Mononuclear cell (primary cell): ENCODE results near the gene DQX1. TPM values are rescaled to one million over a fixed set of nuclear protein-coding genes. Genes with fewer than 3 reads are reported as not detected.
"Not testable (repeated sequence)": the region's sequence is repeated elsewhere in the genome, so short reads cannot be mapped to it uniquely, and the experiment has no call there.

Source experiments
- H3K27me3 ChIP-seq: 2 replicates; pipeline ENCODE4 v1.6.0; 2011; ENCODE audit warnings: low read length, control low read depth; ENCODE audit not compliant: insufficient read depth
- H3K4me1 ChIP-seq: 2 replicates; pipeline ENCODE4 v1.5.1; 2011; ENCODE audit warnings: mild to moderate bottlenecking, low read length, control low read depth; ENCODE audit not compliant: insufficient read depth
- H3K4me3 ChIP-seq: 2 replicates; pipeline ENCODE4 v1.5.1; 2011; ENCODE audit warnings: mild to moderate bottlenecking, low read length, moderate library complexity
- H3K9me3 ChIP-seq: 2 replicates; pipeline ENCODE4 v1.5.1; 2011; ENCODE audit warnings: low read depth, mild to moderate bottlenecking, control low read depth, low read length
- total RNA-seq: library from RNA; depleted of rRNA; stranded (reverse); fragments of >200 nt; gene quantifications from one replicate; pipeline ENCODE4 v1.2.3, GENCODE V29; 2012

DQX1 gene, protein sequence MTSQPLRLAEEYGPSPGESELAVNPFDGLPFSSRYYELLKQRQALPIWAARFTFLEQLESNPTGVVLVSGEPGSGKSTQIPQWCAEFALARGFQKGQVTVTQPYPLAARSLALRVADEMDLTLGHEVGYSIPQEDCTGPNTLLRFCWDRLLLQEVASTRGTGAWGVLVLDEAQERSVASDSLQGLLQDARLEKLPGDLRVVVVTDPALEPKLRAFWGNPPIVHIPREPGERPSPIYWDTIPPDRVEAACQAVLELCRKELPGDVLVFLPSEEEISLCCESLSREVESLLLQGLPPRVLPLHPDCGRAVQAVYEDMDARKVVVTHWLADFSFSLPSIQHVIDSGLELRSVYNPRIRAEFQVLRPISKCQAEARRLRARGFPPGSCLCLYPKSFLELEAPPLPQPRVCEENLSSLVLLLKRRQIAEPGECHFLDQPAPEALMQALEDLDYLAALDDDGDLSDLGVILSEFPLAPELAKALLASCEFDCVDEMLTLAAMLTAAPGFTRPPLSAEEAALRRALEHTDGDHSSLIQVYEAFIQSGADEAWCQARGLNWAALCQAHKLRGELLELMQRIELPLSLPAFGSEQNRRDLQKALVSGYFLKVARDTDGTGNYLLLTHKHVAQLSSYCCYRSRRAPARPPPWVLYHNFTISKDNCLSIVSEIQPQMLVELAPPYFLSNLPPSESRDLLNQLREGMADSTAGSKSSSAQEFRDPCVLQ
- total RNA-seq: not detected

GRCh38 chr2:74525717-74526648 lies at the start of gene DQX1:
Gene DQX1, minus strand, starts transcription at chr2:74526231. Its CDS starts 502 bp downstream, at chr2:74525729.
- Histone ChIP-seq H3K4me3 (no peak within 1 kb of the TSS), H3K4me1 (peaks cover 21% of the 10 kb centered on the region), H3K27me3 (peaks cover 2% of the 10 kb centered on the region), H3K9me3 (no peaks in the 10 kb centered on the region)

DNA sequence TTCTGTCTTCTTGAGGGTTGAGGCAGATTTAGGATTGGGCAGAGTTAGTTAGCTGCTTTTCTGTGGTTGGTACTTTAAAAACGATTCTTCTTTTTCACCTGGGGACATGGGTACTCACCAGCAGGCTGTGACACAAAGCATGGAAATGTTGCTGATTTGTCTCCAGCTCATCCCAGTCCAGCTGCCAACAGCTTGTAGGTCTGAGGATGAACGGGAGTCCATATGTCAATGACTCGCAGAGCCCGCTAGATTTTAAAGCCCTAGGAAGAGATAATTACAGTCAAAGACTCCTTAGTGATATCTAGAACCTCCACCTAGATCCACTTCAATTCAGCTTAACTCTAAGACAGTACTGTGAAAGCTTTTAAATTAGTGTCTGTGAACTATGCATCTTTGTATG lies 49.3 kb upstream of the DQX1 start:
- H3K4me3 ChIP-seq: no peak overlapping the region
- H3K9me3 ChIP-seq: no peaks in the 10 kb centered on the region
- peaks cover 78% of the 10 kb centered on the region for H3K4me1 ChIP-seq
- H3K27me3 ChIP-seq: no peaks in the 10 kb centered on the region

- Histone ChIP-seq H3K4me3 (no peak overlapping the region), H3K27me3 (no peaks in the 10 kb centered on the region), H3K9me3 (no peaks in the 10 kb centered on the region), H3K4me1 (peaks cover 75% of the 10 kb centered on the region)
Measured at GRCh38 chr2:74573747-74574562, 47.9 kb upstream of the DQX1 start.

GRCh38 chr2:74572178-74572925 lies 46.3 kb upstream of the DQX1 start:
- Histone ChIP-seq H3K9me3 (no peaks in the 10 kb centered on the region), H3K4me1 (peaks cover 72% of the 10 kb centered on the region), H3K4me3 (no peak overlapping the region), H3K27me3 (no peaks in the 10 kb centered on the region)

DNA sequence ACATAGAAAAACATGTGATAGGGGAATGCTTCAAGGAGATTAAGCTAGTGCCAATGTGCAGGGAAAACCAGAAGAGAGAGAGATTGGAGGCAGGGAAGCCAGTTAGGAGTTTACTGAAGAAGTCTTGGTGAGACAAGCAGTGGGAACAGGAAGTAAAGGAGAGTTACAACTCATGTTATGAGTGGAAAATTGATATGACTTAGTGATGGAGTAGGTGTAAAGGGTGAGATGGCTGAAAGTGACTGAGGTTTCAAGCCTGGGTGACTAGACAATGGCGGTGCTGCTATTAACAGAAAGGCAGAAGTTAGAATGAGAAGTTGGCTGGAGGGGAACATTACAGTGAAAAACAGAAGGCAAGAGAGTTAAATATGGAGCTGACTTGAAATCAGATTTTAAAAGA lies 45.0 kb upstream of the DQX1 start:
- Histone ChIP-seq H3K4me3 (no peak overlapping the region), H3K4me1 (peaks cover 71% of the 10 kb centered on the region), H3K9me3 (no peaks in the 10 kb centered on the region), H3K27me3 (no peaks in the 10 kb centered on the region)

DNA sequence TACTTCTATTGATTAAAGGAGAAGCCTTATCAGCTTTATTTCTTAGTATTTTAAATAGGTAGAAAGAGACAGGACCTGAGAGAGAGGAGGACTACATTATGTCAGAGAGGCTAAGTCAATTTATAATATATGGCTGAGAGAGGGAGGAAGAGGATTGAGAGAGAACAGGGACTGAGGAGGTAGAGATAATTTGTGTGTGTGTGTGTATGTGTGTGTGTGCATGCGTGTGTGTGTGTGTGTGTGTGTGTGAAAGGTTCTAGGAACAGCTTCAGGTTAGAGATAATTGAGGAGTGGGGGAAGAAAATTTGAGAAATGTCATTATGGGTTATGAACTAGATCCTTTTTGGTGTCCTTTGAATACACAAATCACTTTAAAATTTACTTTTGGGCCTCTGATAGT lies 43.7 kb upstream of the DQX1 start:
- H3K9me3 ChIP-seq: no peaks in the 10 kb centered on the region
- H3K4me3 ChIP-seq: no peak overlapping the region
- peaks cover 62% of the 10 kb centered on the region for H3K4me1 ChIP-seq
- H3K27me3 ChIP-seq: no peaks in the 10 kb centered on the region

DNA sequence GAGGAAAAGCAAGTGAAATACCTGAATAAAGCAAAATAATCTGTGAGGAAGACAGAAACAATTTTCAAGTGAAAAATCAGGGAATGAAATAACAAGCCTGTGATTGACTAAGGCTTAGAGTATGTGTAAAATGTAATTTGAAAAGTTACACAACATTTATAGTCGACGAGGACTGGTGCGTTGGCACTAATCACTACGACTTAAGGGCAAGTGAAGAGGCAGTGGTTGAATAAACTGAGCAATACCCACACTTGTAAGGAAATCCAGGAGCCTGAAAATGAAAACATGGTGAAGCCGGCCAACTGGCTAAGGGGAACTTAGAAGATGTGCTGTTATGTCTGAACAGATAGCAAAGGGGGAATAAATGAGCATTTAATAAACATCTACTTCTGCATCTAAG lies 41.9 kb upstream of the DQX1 start:
- Histone ChIP-seq H3K4me3 (no peak overlapping the region), H3K9me3 (no peaks in the 10 kb centered on the region), H3K27me3 (no peaks in the 10 kb centered on the region), H3K4me1 (peaks cover 44% of the 10 kb centered on the region)

GRCh38 chr2:74566754-74567085 lies 40.7 kb upstream of the DQX1 start:
- H3K4me3 ChIP-seq: no peak overlapping the region
- no peaks in the 10 kb centered on the region for H3K27me3 ChIP-seq
- no peaks in the 10 kb centered on the region for H3K9me3 ChIP-seq
- peaks cover 45% of the 10 kb centered on the region for H3K4me1 ChIP-seq

- no peaks in the 10 kb centered on the region for H3K9me3 ChIP-seq
Measured at GRCh38 chr2:74566076-74566753, 40.2 kb upstream of the DQX1 start.

GRCh38 chr2:74564222-74564621 lies 38.2 kb upstream of the DQX1 start:
- H3K4me3 ChIP-seq: no peak overlapping the region
- H3K4me1 ChIP-seq: peaks cover 32% of the 10 kb centered on the region
- H3K9me3 ChIP-seq: no peaks in the 10 kb centered on the region
- H3K27me3 ChIP-seq: no peaks in the 10 kb centered on the region

More at GRCh38 chr2:74566076-74566753, 40.2 kb upstream of the DQX1 start:
- Histone ChIP-seq H3K27me3 (no peaks in the 10 kb centered on the region), H3K4me1 (peaks cover 40% of the 10 kb centered on the region), H3K4me3 (no peak overlapping the region)

DNA sequence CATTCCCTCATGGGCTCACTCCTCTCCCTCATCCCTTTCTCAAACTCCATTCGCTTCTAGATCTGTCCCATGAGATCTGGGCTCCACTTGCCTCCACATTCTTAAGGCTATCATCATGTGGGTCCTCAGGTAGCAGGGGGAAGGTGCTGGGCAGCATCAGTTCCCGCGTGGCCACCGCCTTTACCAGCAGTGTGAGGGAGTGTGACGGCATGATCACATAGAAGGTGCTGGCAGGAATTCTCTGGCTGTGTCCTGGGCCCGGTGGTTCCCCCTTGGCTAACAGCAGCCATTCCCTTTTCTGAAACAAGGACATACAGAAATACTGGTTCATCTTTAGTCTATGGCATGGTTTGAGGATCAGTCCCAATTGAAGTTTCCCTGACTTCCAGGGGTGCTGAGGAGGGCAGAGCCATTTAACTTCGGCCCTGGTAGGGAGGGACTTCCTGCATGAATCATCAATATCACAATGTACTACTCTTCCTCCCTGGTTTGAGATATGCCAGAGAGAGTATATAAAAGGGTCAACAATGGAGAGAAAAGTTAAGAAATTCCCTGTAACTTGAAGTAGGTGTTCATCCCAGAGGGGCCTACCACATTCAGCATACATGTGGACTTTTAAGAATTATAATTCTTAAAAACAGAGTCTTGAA lies 36.2 kb upstream of the DQX1 start:
- Histone ChIP-seq H3K9me3 (no peaks in the 10 kb centered on the region), H3K4me1 (peaks cover 26% of the 10 kb centered on the region), H3K27me3 (no peaks in the 10 kb centered on the region), H3K4me3 (no peak overlapping the region)

DNA sequence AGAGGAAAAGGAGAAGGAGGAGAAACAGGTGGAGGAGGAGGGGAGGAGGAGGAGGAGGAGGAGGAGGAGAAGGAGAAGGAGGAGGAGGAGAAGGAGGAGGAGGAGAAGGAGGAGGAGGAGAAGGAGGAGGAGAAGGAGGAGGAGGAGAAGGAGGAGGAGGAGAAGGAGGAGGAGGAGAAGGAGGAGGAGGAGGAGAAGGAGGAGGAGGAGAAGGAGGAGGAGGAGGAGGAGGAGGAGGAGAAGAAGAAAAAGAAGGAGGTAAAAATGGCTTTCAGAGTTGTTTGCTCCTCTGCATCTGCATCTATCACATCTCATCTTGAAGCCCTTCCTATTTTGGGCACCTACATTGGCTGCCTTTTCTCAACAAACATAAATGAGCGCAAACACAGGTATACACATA lies 35.0 kb upstream of the DQX1 start:
- H3K9me3 ChIP-seq, H3K27me3 ChIP-seq, H3K4me3 ChIP-seq: not testable (repeated sequence)
- peaks cover 28% of the 10 kb centered on the region for H3K4me1 ChIP-seq

DNA sequence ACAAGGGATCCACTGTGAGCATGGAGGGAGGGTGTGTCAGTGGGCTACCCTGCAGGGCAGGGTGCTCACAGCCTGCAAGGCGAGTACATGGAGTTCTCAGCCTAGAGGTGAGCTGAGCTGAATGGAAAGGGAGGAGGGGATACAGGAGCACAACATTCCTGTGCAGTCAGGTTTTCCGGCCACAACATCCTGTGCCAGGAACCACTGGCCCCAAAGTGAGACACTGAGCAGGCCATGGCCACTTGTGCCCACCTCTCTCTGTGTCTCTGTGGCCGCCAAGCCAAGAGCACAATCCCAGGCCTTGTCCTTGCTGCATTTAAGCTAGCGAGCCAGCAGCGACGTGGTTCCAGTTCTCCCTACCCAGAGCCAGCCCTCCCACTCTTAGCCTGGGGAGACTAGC lies 34.6 kb upstream of the DQX1 start:
- H3K9me3 ChIP-seq: no peaks in the 10 kb centered on the region
- H3K4me1 ChIP-seq: peaks cover 28% of the 10 kb centered on the region
- no peaks in the 10 kb centered on the region for H3K27me3 ChIP-seq
- no peak overlapping the region for H3K4me3 ChIP-seq
